Panc1 (cell line): ENCODE measurements around the gene CDK17.

Source experiments
- POLR2AphosphoS5 ChIP-seq: IDR thresholded peaks from 2 replicates; pipeline ENCODE4 v1.6.1; 2012; ENCODE audit warnings: mild to moderate bottlenecking, low read depth, low read length, moderate library complexity
- TCF7L2 ChIP-seq: IDR thresholded peaks from 2 replicates; pipeline ENCODE4 v1.6.1; 2011; ENCODE audit warnings: mild to moderate bottlenecking, low read depth, low read length, inconsistent platforms
- TF ChIP-seq, protein P1 (sequence below): fragments of 450-650 bp; IDR thresholded peaks from 2 replicates; pipeline ENCODE4 v1.5.1; 2017; ENCODE audit warnings: mild to moderate bottlenecking
- TF ChIP-seq, protein P2 (sequence below), 2 experiments: IDR thresholded peaks; 2 replicates each; pipeline ENCODE4 v1.6.1; 2011 to 2012; ENCODE audit warnings: low read depth in 2 of 2, control low read depth in 1 of 2, low read length in 1 of 2, mild to moderate bottlenecking in 1 of 2, moderate library complexity in 1 of 2; ENCODE audit not compliant: insufficient read depth in 1 of 2

GRCh38 chr12:96329018-96329417 lies 71.2 kb downstream of the CDK17 start:
- TF ChIP-seq, protein P1, sequence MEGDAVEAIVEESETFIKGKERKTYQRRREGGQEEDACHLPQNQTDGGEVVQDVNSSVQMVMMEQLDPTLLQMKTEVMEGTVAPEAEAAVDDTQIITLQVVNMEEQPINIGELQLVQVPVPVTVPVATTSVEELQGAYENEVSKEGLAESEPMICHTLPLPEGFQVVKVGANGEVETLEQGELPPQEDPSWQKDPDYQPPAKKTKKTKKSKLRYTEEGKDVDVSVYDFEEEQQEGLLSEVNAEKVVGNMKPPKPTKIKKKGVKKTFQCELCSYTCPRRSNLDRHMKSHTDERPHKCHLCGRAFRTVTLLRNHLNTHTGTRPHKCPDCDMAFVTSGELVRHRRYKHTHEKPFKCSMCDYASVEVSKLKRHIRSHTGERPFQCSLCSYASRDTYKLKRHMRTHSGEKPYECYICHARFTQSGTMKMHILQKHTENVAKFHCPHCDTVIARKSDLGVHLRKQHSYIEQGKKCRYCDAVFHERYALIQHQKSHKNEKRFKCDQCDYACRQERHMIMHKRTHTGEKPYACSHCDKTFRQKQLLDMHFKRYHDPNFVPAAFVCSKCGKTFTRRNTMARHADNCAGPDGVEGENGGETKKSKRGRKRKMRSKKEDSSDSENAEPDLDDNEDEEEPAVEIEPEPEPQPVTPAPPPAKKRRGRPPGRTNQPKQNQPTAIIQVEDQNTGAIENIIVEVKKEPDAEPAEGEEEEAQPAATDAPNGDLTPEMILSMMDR: no peak
- TF ChIP-seq POLR2AphosphoS5 (no peak), TCF7L2 (no peak)
- TF ChIP-seq, protein P2, sequence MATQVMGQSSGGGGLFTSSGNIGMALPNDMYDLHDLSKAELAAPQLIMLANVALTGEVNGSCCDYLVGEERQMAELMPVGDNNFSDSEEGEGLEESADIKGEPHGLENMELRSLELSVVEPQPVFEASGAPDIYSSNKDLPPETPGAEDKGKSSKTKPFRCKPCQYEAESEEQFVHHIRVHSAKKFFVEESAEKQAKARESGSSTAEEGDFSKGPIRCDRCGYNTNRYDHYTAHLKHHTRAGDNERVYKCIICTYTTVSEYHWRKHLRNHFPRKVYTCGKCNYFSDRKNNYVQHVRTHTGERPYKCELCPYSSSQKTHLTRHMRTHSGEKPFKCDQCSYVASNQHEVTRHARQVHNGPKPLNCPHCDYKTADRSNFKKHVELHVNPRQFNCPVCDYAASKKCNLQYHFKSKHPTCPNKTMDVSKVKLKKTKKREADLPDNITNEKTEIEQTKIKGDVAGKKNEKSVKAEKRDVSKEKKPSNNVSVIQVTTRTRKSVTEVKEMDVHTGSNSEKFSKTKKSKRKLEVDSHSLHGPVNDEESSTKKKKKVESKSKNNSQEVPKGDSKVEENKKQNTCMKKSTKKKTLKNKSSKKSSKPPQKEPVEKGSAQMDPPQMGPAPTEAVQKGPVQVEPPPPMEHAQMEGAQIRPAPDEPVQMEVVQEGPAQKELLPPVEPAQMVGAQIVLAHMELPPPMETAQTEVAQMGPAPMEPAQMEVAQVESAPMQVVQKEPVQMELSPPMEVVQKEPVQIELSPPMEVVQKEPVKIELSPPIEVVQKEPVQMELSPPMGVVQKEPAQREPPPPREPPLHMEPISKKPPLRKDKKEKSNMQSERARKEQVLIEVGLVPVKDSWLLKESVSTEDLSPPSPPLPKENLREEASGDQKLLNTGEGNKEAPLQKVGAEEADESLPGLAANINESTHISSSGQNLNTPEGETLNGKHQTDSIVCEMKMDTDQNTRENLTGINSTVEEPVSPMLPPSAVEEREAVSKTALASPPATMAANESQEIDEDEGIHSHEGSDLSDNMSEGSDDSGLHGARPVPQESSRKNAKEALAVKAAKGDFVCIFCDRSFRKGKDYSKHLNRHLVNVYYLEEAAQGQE (IDR thresholded peaks at IDR 0.05; ENCODE audit: insufficient read depth in 1 of 2, low read depth in 2 of 2, low read length in 1 of 2): no peak
